ENCODE measurements around the gene FBXW4. TPM values are rescaled to one million over a fixed set of nuclear protein-coding genes. Genes with fewer than 3 reads are reported as not detected.

FBXW4 gene
- polyA plus RNA-seq, 1 of the 3 experiments (the other 2 are of a cell fraction), result 27.6 TPM

DNA sequence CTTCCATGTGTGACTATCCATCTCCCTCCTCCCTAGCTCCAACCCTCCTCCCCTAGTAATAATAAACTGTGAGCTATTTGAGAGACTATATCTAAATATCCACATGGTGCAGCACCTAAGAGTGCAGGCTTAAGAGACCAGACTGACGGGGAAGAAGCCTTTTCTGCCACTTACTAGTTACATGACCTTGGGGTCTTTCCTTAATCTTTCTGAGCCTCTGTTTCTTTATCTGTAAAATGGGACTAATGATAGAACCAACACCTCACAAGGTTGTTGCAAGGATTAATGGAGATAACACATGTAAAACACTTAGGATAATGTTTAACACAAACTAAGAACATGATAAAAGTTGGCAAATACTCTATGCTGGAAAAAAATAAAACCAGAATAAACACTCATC is 37.1 kb upstream of the FBXW4 start:
- CTCF ChIA-PET, result interaction anchor here (0.8 kb wide), 1 partner anchor 27 kb away, joined by 3 read pairs; no protein-coding TSS in a partner anchor
- H3K27ac ChIP-seq (ENCODE audit: low read depth in 2 of 2, low read length in 1 of 2), result no peak overlapping the region
- no peak overlapping the region for H2AFZ ChIP-seq (ENCODE audit: low read depth)
- peaks cover 14% of the 10 kb centered on the region for H3K27me3 ChIP-seq (ENCODE audit: insufficient read depth)
- DNase-seq, result no peak
- H3K36me3 ChIP-seq (replicated peaks in 1 of 2; ENCODE audit: control insufficient read depth in 1 of 2, insufficient read depth in 2 of 2, low read length in 1 of 2), result no peaks in the 10 kb centered on the region
- TF ChIP-seq FOSL2 (IDR thresholded peaks at IDR 0.05; ENCODE audit: borderline replicate concordance, low read depth) (no peak), USF1 (IDR thresholded peaks at IDR 0.05; ENCODE audit: borderline replicate concordance, low read depth) (no peak), MEF2A (IDR thresholded peaks at IDR 0.05; ENCODE audit: borderline replicate concordance, low read depth) (no peak), GABPA (IDR thresholded peaks at IDR 0.05; ENCODE audit: low read depth) (no peak), ELF1 (IDR thresholded peaks at IDR 0.05) (no peak)
- no peak overlapping the region for H3K9ac ChIP-seq
- H3K9me3 ChIP-seq, result no peaks in the 10 kb centered on the region
- no peaks in the 10 kb centered on the region for H3F3A ChIP-seq (replicated peaks; ENCODE audit: insufficient read depth)
- no peak overlapping the region for H3K4me3 ChIP-seq (ENCODE audit: low read depth in 2 of 2, low read length in 1 of 2)
- H3K9me2 ChIP-seq, result no peaks in the 10 kb centered on the region
- no peak overlapping the region for H3K4me2 ChIP-seq
- POLR2A ChIA-PET, result no interaction called here
- H3K79me2 ChIP-seq (ENCODE audit: insufficient read depth), result no peaks in the 10 kb centered on the region
- no peaks in the 10 kb centered on the region for H4K20me1 ChIP-seq (ENCODE audit: insufficient read depth)
- 44% methylated on average over 1 of the region's 1 CpG for WGBS (ENCODE audit: low lambda C conversion rate)
- H3K4me1 ChIP-seq (ENCODE audit: control insufficient read depth in 1 of 2, insufficient read depth in 2 of 2, low read depth in 1 of 2, low read length in 1 of 2), result no peaks in the 10 kb centered on the region

- no peak overlapping the region for H3K4me2 ChIP-seq
- H3K9me2 ChIP-seq, result no peaks in the 10 kb centered on the region
- no peak overlapping the region for H3K4me3 ChIP-seq (ENCODE audit: low read depth in 2 of 2, low read length in 1 of 2)
- H3K36me3 ChIP-seq (replicated peaks in 1 of 2; ENCODE audit: control insufficient read depth in 1 of 2, insufficient read depth in 2 of 2, low read length in 1 of 2), result no peaks in the 10 kb centered on the region
- no peaks in the 10 kb centered on the region for H3K79me2 ChIP-seq (ENCODE audit: insufficient read depth)
- DNase-seq, result no peak
- POLR2A ChIA-PET, result no interaction called here
- peaks cover 9% of the 10 kb centered on the region; the same call in 1 of the 2 replicates for H3K27me3 ChIP-seq (ENCODE audit: insufficient read depth)
- TF ChIP-seq, protein P1, sequence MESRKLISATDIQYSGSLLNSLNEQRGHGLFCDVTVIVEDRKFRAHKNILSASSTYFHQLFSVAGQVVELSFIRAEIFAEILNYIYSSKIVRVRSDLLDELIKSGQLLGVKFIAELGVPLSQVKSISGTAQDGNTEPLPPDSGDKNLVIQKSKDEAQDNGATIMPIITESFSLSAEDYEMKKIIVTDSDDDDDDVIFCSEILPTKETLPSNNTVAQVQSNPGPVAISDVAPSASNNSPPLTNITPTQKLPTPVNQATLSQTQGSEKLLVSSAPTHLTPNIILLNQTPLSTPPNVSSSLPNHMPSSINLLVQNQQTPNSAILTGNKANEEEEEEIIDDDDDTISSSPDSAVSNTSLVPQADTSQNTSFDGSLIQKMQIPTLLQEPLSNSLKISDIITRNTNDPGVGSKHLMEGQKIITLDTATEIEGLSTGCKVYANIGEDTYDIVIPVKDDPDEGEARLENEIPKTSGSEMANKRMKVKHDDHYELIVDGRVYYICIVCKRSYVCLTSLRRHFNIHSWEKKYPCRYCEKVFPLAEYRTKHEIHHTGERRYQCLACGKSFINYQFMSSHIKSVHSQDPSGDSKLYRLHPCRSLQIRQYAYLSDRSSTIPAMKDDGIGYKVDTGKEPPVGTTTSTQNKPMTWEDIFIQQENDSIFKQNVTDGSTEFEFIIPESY (IDR thresholded peaks at IDR 0.05; ENCODE audit: borderline replicate concordance, low read depth), result no peak
- TF ChIP-seq CHD2 (IDR thresholded peaks at IDR 0.05; ENCODE audit: low read length, partially characterized antibody) (no peak), USF2 (IDR thresholded peaks at IDR 0.05; ENCODE audit: borderline replicate concordance, low read depth, low read length) (no peak), POLR2AphosphoS5 (IDR thresholded peaks at IDR 0.05; ENCODE audit: low read depth, low read length) (no peak), REST (IDR thresholded peaks at IDR 0.05; ENCODE audit: low read depth, low read length) (no peak), TAF1 (IDR thresholded peaks at IDR 0.05; ENCODE audit: borderline replicate concordance, low read depth, low read length) (no peak), FOXJ3 (CRISPR knock-in tag; IDR thresholded peaks at IDR 0.05) (no peak), EZH2phosphoT487 (IDR thresholded peaks at IDR 0.05; ENCODE audit: borderline replicate concordance, low read depth) (no peak), FOSL2 (IDR thresholded peaks at IDR 0.05; ENCODE audit: borderline replicate concordance, low read depth) (no peak), JUND (IDR thresholded peaks at IDR 0.05) (no peak), TEAD4 (IDR thresholded peaks at IDR 0.05; ENCODE audit: borderline replicate concordance, insufficient read depth) (no peak), MEF2A (IDR thresholded peaks at IDR 0.05; ENCODE audit: borderline replicate concordance, low read depth) (no peak), TCF12 (IDR thresholded peaks at IDR 0.05) (no peak)
- TF ChIP-seq, protein P2, sequence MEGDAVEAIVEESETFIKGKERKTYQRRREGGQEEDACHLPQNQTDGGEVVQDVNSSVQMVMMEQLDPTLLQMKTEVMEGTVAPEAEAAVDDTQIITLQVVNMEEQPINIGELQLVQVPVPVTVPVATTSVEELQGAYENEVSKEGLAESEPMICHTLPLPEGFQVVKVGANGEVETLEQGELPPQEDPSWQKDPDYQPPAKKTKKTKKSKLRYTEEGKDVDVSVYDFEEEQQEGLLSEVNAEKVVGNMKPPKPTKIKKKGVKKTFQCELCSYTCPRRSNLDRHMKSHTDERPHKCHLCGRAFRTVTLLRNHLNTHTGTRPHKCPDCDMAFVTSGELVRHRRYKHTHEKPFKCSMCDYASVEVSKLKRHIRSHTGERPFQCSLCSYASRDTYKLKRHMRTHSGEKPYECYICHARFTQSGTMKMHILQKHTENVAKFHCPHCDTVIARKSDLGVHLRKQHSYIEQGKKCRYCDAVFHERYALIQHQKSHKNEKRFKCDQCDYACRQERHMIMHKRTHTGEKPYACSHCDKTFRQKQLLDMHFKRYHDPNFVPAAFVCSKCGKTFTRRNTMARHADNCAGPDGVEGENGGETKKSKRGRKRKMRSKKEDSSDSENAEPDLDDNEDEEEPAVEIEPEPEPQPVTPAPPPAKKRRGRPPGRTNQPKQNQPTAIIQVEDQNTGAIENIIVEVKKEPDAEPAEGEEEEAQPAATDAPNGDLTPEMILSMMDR (IDR thresholded peaks at IDR 0.05), result no peak
- TF ChIP-seq, protein P3, sequence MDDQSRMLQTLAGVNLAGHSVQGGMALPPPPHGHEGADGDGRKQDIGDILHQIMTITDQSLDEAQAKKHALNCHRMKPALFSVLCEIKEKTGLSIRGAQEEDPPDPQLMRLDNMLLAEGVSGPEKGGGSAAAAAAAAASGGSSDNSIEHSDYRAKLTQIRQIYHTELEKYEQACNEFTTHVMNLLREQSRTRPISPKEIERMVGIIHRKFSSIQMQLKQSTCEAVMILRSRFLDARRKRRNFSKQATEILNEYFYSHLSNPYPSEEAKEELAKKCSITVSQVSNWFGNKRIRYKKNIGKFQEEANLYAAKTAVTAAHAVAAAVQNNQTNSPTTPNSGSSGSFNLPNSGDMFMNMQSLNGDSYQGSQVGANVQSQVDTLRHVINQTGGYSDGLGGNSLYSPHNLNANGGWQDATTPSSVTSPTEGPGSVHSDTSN (IDR thresholded peaks at IDR 0.05), result no peak
- no peak overlapping the region for H3K9ac ChIP-seq
- no peak overlapping the region for H2AFZ ChIP-seq (ENCODE audit: low read depth)
- no peaks in the 10 kb centered on the region for H3F3A ChIP-seq (replicated peaks; ENCODE audit: insufficient read depth)
- no peaks in the 10 kb centered on the region for H3K4me1 ChIP-seq (ENCODE audit: control insufficient read depth in 1 of 2, insufficient read depth in 2 of 2, low read depth in 1 of 2, low read length in 1 of 2)
- H3K9me3 ChIP-seq, result no peaks in the 10 kb centered on the region
- WGBS (ENCODE audit: low lambda C conversion rate), result 63% methylated on average over 2 of the region's 2 CpGs
- CTCF ChIA-PET, result no interaction called here
- no peaks in the 10 kb centered on the region for H4K20me1 ChIP-seq (ENCODE audit: insufficient read depth)
- H3K27ac ChIP-seq (ENCODE audit: low read depth in 2 of 2, low read length in 1 of 2), result no peak overlapping the region
Measured at GRCh38 chr10:101726115-101726387, 31.1 kb upstream of the FBXW4 start.
